HUES6 (cell line): Measurements from ENCODE around the gene SLC13A4.
"Not testable (repeated sequence)": the region's sequence is repeated elsewhere in the genome, so short reads cannot be mapped to it uniquely, and the experiment has no call there.

Source experiments
- H3K27ac ChIP-seq: 2 replicates; pipeline ENCODE4 v1.7.0; 2013; ENCODE audit warnings: low read depth, mild to moderate bottlenecking, low read length, inconsistent platforms
- H3K27me3 ChIP-seq: 2 replicates; pipeline ENCODE4 v1.6.1; 2013; ENCODE audit warnings: low read length; ENCODE audit not compliant: control insufficient read depth, insufficient read depth
- H3K36me3 ChIP-seq: 2 replicates; pipeline ENCODE4 v1.6.1; 2013; ENCODE audit warnings: low read length; ENCODE audit not compliant: control insufficient read depth, insufficient read depth
- H3K4me1 ChIP-seq: 2 replicates; pipeline ENCODE4 v1.6.1; 2013; ENCODE audit warnings: low read length; ENCODE audit not compliant: control insufficient read depth, insufficient read depth
- H3K4me3 ChIP-seq: 2 replicates; pipeline ENCODE4 v1.5.1; 2013; ENCODE audit warnings: low read depth, low read length
- H3K9ac ChIP-seq: one replicate; pipeline ENCODE4 v1.6.1; 2013; ENCODE audit warnings: mild to moderate bottlenecking, low read length
- H3K9me3 ChIP-seq: 2 replicates; pipeline ENCODE4 v1.6.1; 2013; ENCODE audit warnings: low read depth, low read length; ENCODE audit not compliant: control insufficient read depth, insufficient read depth

Gene SLC13A4

GRCh38 chr7:135747366-135747765 is 19.4 kb upstream of the SLC13A4 start:
- no peak overlapping the region for H3K27ac ChIP-seq
- peaks cover 2% of the 10 kb centered on the region; the same call in 1 of the 2 replicates for H3K27me3 ChIP-seq
- peaks cover 8% of the 10 kb centered on the region for H3K4me1 ChIP-seq
- H3K9me3 ChIP-seq: no peaks in the 10 kb centered on the region
- no peak overlapping the region for H3K4me3 ChIP-seq
- H3K9ac ChIP-seq: no peak overlapping the region
- H3K36me3 ChIP-seq: no peaks in the 10 kb centered on the region

GRCh38 chr7:135745703-135746312 is 17.8 kb upstream of the SLC13A4 start:
- no peak overlapping the region for H3K27ac ChIP-seq
- no peaks in the 10 kb centered on the region for H3K9me3 ChIP-seq
- peaks cover 2% of the 10 kb centered on the region; the same call in 1 of the 2 replicates for H3K27me3 ChIP-seq
- H3K4me3 ChIP-seq: no peak overlapping the region
- no peaks in the 10 kb centered on the region for H3K36me3 ChIP-seq
- H3K9ac ChIP-seq: no peak overlapping the region
- H3K4me1 ChIP-seq: peaks cover 8% of the 10 kb centered on the region

- Histone ChIP-seq H3K4me1 (peaks cover 8% of the 10 kb centered on the region), H3K27ac (no peak overlapping the region), H3K27me3 (peaks cover 2% of the 10 kb centered on the region; the same call in 1 of the 2 replicates), H3K36me3 (no peaks in the 10 kb centered on the region), H3K9me3 (no peaks in the 10 kb centered on the region), H3K4me3 (no peak overlapping the region), H3K9ac (no peak overlapping the region)
Measured at GRCh38 chr7:135744938-135745702, 17.1 kb upstream of the SLC13A4 start.

GRCh38 chr7:135743907-135744731 is 16.1 kb upstream of the SLC13A4 start:
- H3K4me1 ChIP-seq: peaks cover 8% of the 10 kb centered on the region
- H3K27me3 ChIP-seq: peaks cover 2% of the 10 kb centered on the region; the same call in 1 of the 2 replicates
- H3K9ac ChIP-seq: no peak overlapping the region
- no peaks in the 10 kb centered on the region for H3K36me3 ChIP-seq
- H3K9me3 ChIP-seq: no peaks in the 10 kb centered on the region
- no peak overlapping the region for H3K4me3 ChIP-seq
- H3K27ac ChIP-seq: no peak overlapping the region

- Histone ChIP-seq H3K9me3 (no peaks in the 10 kb centered on the region), H3K36me3 (no peaks in the 10 kb centered on the region), H3K27me3 (no peaks in the 10 kb centered on the region), H3K9ac (no peak overlapping the region), H3K4me1 (peaks cover 8% of the 10 kb centered on the region), H3K4me3 (no peak overlapping the region), H3K27ac (no peak overlapping the region)
Measured at GRCh38 chr7:135742371-135742770, 14.4 kb upstream of the SLC13A4 start.

GRCh38 chr7:135741905-135742304 is 13.9 kb upstream of the SLC13A4 start:
- Histone ChIP-seq H3K4me1 (peaks cover 8% of the 10 kb centered on the region), H3K9me3 (no peaks in the 10 kb centered on the region), H3K4me3 (no peak overlapping the region), H3K27me3 (no peaks in the 10 kb centered on the region), H3K9ac (no peak overlapping the region), H3K36me3 (no peaks in the 10 kb centered on the region), H3K27ac (no peak overlapping the region)

- no peaks in the 10 kb centered on the region for H3K27me3 ChIP-seq
- peaks cover 8% of the 10 kb centered on the region for H3K4me1 ChIP-seq
- no peak overlapping the region for H3K4me3 ChIP-seq
- H3K9ac ChIP-seq: no peak overlapping the region
- no peaks in the 10 kb centered on the region for H3K9me3 ChIP-seq
- H3K36me3 ChIP-seq: no peaks in the 10 kb centered on the region
- H3K27ac ChIP-seq: no peak overlapping the region
Measured at GRCh38 chr7:135740889-135741288, 12.9 kb upstream of the SLC13A4 start.

GRCh38 chr7:135737306-135737647 is 9.3 kb upstream of the SLC13A4 start:
- H3K27ac ChIP-seq, H3K4me3 ChIP-seq, H3K36me3 ChIP-seq, H3K9ac ChIP-seq, H3K27me3 ChIP-seq, H3K9me3 ChIP-seq, H3K4me1 ChIP-seq: not testable (repeated sequence)

- Histone ChIP-seq H3K9me3 (no peaks in the 10 kb centered on the region), H3K27me3 (no peaks in the 10 kb centered on the region), H3K4me3 (no peak overlapping the region), H3K27ac (no peak overlapping the region), H3K4me1 (no peaks in the 10 kb centered on the region), H3K9ac (no peak overlapping the region), H3K36me3 (no peaks in the 10 kb centered on the region)
Measured at GRCh38 chr7:135736586-135737305, 8.8 kb upstream of the SLC13A4 start.

- H3K9me3 ChIP-seq: no peaks in the 10 kb centered on the region
- no peak overlapping the region for H3K4me3 ChIP-seq
- no peaks in the 10 kb centered on the region for H3K4me1 ChIP-seq
- H3K27ac ChIP-seq: no peak overlapping the region
- no peaks in the 10 kb centered on the region for H3K36me3 ChIP-seq
- no peak overlapping the region for H3K9ac ChIP-seq
- no peaks in the 10 kb centered on the region for H3K27me3 ChIP-seq
Measured at GRCh38 chr7:135734343-135734689, 6.3 kb upstream of the SLC13A4 start.
